H9 (cell line): ENCODE measurements around the gene ADAMTSL3. TPM values are rescaled to one million over a fixed set of nuclear protein-coding genes. Genes with fewer than 3 reads are reported as not detected.

ENCODE experiments used
- DNase-seq: peaks from one replicate; pipeline ENCODE4 v3.0.0-alpha.2; 2017
- H2AFZ ChIP-seq: one replicate; pipeline ENCODE4 v1.6.1; 2013; ENCODE audit warnings: mild to moderate bottlenecking, low read length, control low read depth, moderate library complexity
- H2AK5ac ChIP-seq: 2 replicates; pipeline ENCODE4 v1.6.1; 2013; ENCODE audit warnings: low read length, control low read depth, mixed read lengths; ENCODE audit not compliant: insufficient read length
- H2BK120ac ChIP-seq: one replicate; pipeline ENCODE4 v1.6.1; 2013; ENCODE audit warnings: low read depth, mild to moderate bottlenecking, low read length, control low read depth, inconsistent platforms; ENCODE audit not compliant: poor library complexity, severe bottlenecking
- H2BK12ac ChIP-seq: 2 replicates; pipeline ENCODE4 v1.6.1; 2013; ENCODE audit warnings: low read length, control low read depth, mixed read lengths, low read depth; ENCODE audit not compliant: insufficient read length
- H2BK15ac ChIP-seq: 2 replicates; pipeline ENCODE4 v1.6.1; 2013; ENCODE audit warnings: low read depth, low read length, control low read depth
- H2BK20ac ChIP-seq: one replicate; pipeline ENCODE4 v1.6.1; 2013; ENCODE audit warnings: low read depth, mild to moderate bottlenecking, low read length, control low read depth, inconsistent platforms; ENCODE audit not compliant: poor library complexity, severe bottlenecking
- H2BK5ac ChIP-seq: 2 replicates; pipeline ENCODE4 v1.6.1; 2013; ENCODE audit warnings: low read length, control low read depth, mixed read lengths; ENCODE audit not compliant: insufficient read length
- H3K14ac ChIP-seq: 2 replicates; pipeline ENCODE4 v1.6.1; 2013; ENCODE audit warnings: low read length, control low read depth; ENCODE audit not compliant: insufficient read depth
- H3K18ac ChIP-seq: 2 replicates; pipeline ENCODE4 v1.6.1; 2013; ENCODE audit warnings: low read depth, mild to moderate bottlenecking, mixed read lengths, low read length, control low read depth; ENCODE audit not compliant: insufficient read length
- H3K23ac ChIP-seq: 2 replicates; pipeline ENCODE4 v1.6.1; 2013; ENCODE audit warnings: low read length, control low read depth, mixed read lengths, low read depth; ENCODE audit not compliant: insufficient read length
- H3K23me2 ChIP-seq: 2 replicates; pipeline ENCODE4 v1.6.1; 2013; ENCODE audit warnings: low read depth, mild to moderate bottlenecking, mixed read lengths, low read length, control low read depth; ENCODE audit not compliant: insufficient read length, poor library complexity, severe bottlenecking
- H3K27ac ChIP-seq: 2 replicates; pipeline ENCODE4 v1.5.1; 2013; ENCODE audit warnings: low read length, control low read depth, mixed read lengths, low read depth; ENCODE audit not compliant: insufficient read length
- H3K27me3 ChIP-seq: 2 replicates; pipeline ENCODE4 v1.6.1; 2013; ENCODE audit warnings: low read length, control low read depth, inconsistent platforms; ENCODE audit not compliant: insufficient read depth
- H3K4ac ChIP-seq: 2 replicates; pipeline ENCODE4 v1.6.1; 2013; ENCODE audit warnings: low read depth, mild to moderate bottlenecking, control low read depth, inconsistent platforms, low read length, moderate library complexity
- H3K4me1 ChIP-seq: 2 replicates; pipeline ENCODE4 v1.6.1; 2013; ENCODE audit warnings: low read length, control low read depth, inconsistent platforms; ENCODE audit not compliant: insufficient read depth
- H3K4me2 ChIP-seq: 2 replicates; pipeline ENCODE4 v1.6.1; 2013; ENCODE audit warnings: low read length, control low read depth, mixed read lengths; ENCODE audit not compliant: insufficient read length, insufficient read depth
- H3K56ac ChIP-seq: 2 replicates; pipeline ENCODE4 v1.6.1; 2013; ENCODE audit warnings: low read depth, mild to moderate bottlenecking, mixed read lengths, low read length, control low read depth; ENCODE audit not compliant: insufficient read length
- H3K79me1 ChIP-seq: 2 replicates; pipeline ENCODE4 v1.6.1; 2013; ENCODE audit warnings: low read depth, mild to moderate bottlenecking, moderate library complexity, low read length, control low read depth, inconsistent platforms; ENCODE audit not compliant: insufficient read depth, poor library complexity, severe bottlenecking
- H3K79me2 ChIP-seq: 2 replicates; pipeline ENCODE4 v1.6.1; 2013; ENCODE audit warnings: low read length, control low read depth, inconsistent platforms; ENCODE audit not compliant: insufficient read depth
- H3K9ac ChIP-seq: 2 replicates; pipeline ENCODE4 v1.6.1; 2013; ENCODE audit warnings: low read length, control low read depth, mixed read lengths; ENCODE audit not compliant: insufficient read length; ENCODE audit errors: extremely low read depth
- H3K9me3 ChIP-seq: one replicate; pipeline ENCODE4 v1.6.1; 2013; ENCODE audit warnings: low read depth, low read length, inconsistent platforms; ENCODE audit not compliant: control insufficient read depth
- H3T11ph ChIP-seq: one replicate; pipeline ENCODE4 v1.6.1; 2013; ENCODE audit warnings: mild to moderate bottlenecking, low read length, control low read depth, inconsistent platforms
- H4K20me1 ChIP-seq: one replicate; pipeline ENCODE4 v1.6.1; 2013; ENCODE audit not compliant: control insufficient read depth, insufficient read length, insufficient read depth
- H4K5ac ChIP-seq: 2 replicates; pipeline ENCODE4 v1.6.1; 2013; ENCODE audit warnings: low read depth, mild to moderate bottlenecking, mixed read lengths, low read length, control low read depth; ENCODE audit not compliant: insufficient read length
- H4K8ac ChIP-seq: replicated peaks from 2 replicates; pipeline ENCODE4 v1.6.1; 2013; ENCODE audit warnings: low read length, control low read depth, mixed read lengths, low read depth; ENCODE audit not compliant: insufficient read length
- H4K91ac ChIP-seq: 2 replicates; pipeline ENCODE4 v1.6.1; 2013; ENCODE audit warnings: low read depth, mild to moderate bottlenecking, moderate library complexity, mixed read lengths, low read length, control low read depth; ENCODE audit not compliant: insufficient read length
- H3K27ac Mint-ChIP-seq, 3 experiments: 2 replicates in 2 of 3; 3 replicates in 1 of 3; pipeline ENCODE4 v1.8.0; 2020 to 2021; ENCODE audit warnings: mixed read lengths in 3 of 3, mild to moderate bottlenecking in 1 of 3, moderate library complexity in 1 of 3
- H3K27me3 Mint-ChIP-seq: 2 replicates; pipeline ENCODE4 v1.8.0; 2021; ENCODE audit warnings: low read depth, mild to moderate bottlenecking, moderate library complexity, mixed read lengths
- H3K36me3 Mint-ChIP-seq, 3 experiments: 2 replicates in 2 of 3; 3 replicates in 1 of 3; pipeline ENCODE4 v1.8.0; 2020 to 2021; ENCODE audit warnings: low read depth in 3 of 3, mixed read lengths in 3 of 3; ENCODE audit not compliant: insufficient read depth in 1 of 3
- H3K4me1 Mint-ChIP-seq, 2 experiments: 2 replicates each; pipeline ENCODE4 v1.8.0; 2020; ENCODE audit warnings: mixed read lengths in 2 of 2
- H3K4me3 Mint-ChIP-seq, 2 experiments: 2 replicates in 1 of 2; 3 replicates in 1 of 2; pipeline ENCODE4 v1.8.0; 2020 to 2021; ENCODE audit warnings: mild to moderate bottlenecking in 2 of 2, mixed read lengths in 2 of 2, moderate library complexity in 1 of 2
- H3K9me3 Mint-ChIP-seq, 2 experiments: 2 replicates in 1 of 2; 3 replicates in 1 of 2; pipeline ENCODE4 v1.8.0; 2020; ENCODE audit warnings: mild to moderate bottlenecking in 2 of 2, mixed read lengths in 2 of 2, moderate library complexity in 1 of 2
- WGBS: extraction: QIAGEN DNeasy Blood & Tissue Kit; methylation state at CpG from one replicate; pipeline ENCODE4 v1.1.7; 2013; ENCODE audit warnings: missing lambda C conversion rate, low lambda C conversion rate, mixed read lengths; ENCODE audit not compliant: insufficient read length; ENCODE audit errors: extremely low coverage; 5-methylcytosine and 5-hydroxymethylcytosine counted together
- total RNA-seq: library from RNA; stranded (reverse); gene quantifications from 2 replicates; pipeline ENCODE4 v1.2.1, GENCODE V29; 2021
- TF ChIP-seq, protein P1 (sequence below): fragments of 200-600 bp; sonication (generic); conservative IDR thresholded peaks from 3 replicates; pipeline ENCODE4 v1.8.0; 2021; ENCODE audit warnings: antibody characterized with exemption, mild to moderate bottlenecking

The ADAMTSL3 gene
- total RNA-seq, 1 experiment from 2014 or later: 0.39 TPM

GRCh38 chr15:83716605-83717004, 62.7 kb downstream of the ADAMTSL3 start:
- Histone ChIP-seq H3K4me1 (no peaks in the 10 kb centered on the region; the same call in 1 of the 2 replicates), H3K79me2 (no peaks in the 10 kb centered on the region), H3K4ac (no peak overlapping the region), H3K27me3 (no peaks in the 10 kb centered on the region), H3K23ac (no peak overlapping the region), H3T11ph (no peak overlapping the region), H4K91ac (no peak overlapping the region), H2BK15ac (no peak overlapping the region), H2AFZ (no peak overlapping the region), H3K23me2 (no peaks in the 10 kb centered on the region), H2BK5ac (no peak overlapping the region), H3K9ac (no peak overlapping the region), H3K27ac (no peak overlapping the region), H2BK20ac (no peak overlapping the region), H4K20me1 (no peaks in the 10 kb centered on the region), H2BK120ac (no peak overlapping the region), H3K14ac (no peak overlapping the region), H4K8ac (no peak overlapping the region), H2BK12ac (no peak overlapping the region), H3K18ac (no peak overlapping the region), H3K9me3 (no peaks in the 10 kb centered on the region), H4K5ac (no peak overlapping the region), H3K56ac (no peak overlapping the region), H2AK5ac (no peak overlapping the region), H3K79me1 (no peaks in the 10 kb centered on the region), H3K4me2 (no peak overlapping the region)
- DNase-seq: no peak
- TF ChIP-seq, protein P1, sequence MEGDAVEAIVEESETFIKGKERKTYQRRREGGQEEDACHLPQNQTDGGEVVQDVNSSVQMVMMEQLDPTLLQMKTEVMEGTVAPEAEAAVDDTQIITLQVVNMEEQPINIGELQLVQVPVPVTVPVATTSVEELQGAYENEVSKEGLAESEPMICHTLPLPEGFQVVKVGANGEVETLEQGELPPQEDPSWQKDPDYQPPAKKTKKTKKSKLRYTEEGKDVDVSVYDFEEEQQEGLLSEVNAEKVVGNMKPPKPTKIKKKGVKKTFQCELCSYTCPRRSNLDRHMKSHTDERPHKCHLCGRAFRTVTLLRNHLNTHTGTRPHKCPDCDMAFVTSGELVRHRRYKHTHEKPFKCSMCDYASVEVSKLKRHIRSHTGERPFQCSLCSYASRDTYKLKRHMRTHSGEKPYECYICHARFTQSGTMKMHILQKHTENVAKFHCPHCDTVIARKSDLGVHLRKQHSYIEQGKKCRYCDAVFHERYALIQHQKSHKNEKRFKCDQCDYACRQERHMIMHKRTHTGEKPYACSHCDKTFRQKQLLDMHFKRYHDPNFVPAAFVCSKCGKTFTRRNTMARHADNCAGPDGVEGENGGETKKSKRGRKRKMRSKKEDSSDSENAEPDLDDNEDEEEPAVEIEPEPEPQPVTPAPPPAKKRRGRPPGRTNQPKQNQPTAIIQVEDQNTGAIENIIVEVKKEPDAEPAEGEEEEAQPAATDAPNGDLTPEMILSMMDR: no peak
- H3K4me1 Mint-ChIP-seq: no peaks in the 10 kb centered on the region
- H3K36me3 Mint-ChIP-seq: no peaks in the 10 kb centered on the region
- no peak overlapping the region for H3K4me3 Mint-ChIP-seq
- H3K9me3 Mint-ChIP-seq: no peaks in the 10 kb centered on the region
- no peak overlapping the region for H3K27ac Mint-ChIP-seq
- WGBS: no CpG with 5 or more reads among the region's 3 CpGs
- H3K27me3 Mint-ChIP-seq: no peaks in the 10 kb centered on the region
